GM12878 (cell line): Measurements from ENCODE around the gene PRCP.
"Not testable (repeated sequence)": the region's sequence is repeated elsewhere in the genome, so short reads cannot be mapped to it uniquely, and the experiment has no call there.

Experiments
- ASH2L ChIP-seq: fragments of 300-600, 200-600 bp; sonication (generic); IDR thresholded peaks from 2 replicates; pipeline ENCODE4 v1.6.1; 2017; ENCODE audit warnings: low read depth, mild to moderate bottlenecking, borderline replicate concordance
- EP300 ChIP-seq, 2 experiments: fragments of 150-350 bp in 1 of 2; IDR thresholded peaks; 2 replicates each; pipeline ENCODE4 v1.6.1; 2011 to 2012; ENCODE audit warnings: low read depth in 2 of 2, low read length in 2 of 2, borderline replicate concordance in 1 of 2, improper control_type of control experiment in 1 of 2, inconsistent platforms in 1 of 2; ENCODE audit not compliant: control insufficient read depth in 1 of 2
- NR2C2 ChIP-seq: IDR thresholded peaks from 2 replicates; pipeline ENCODE4 v1.6.1; 2011; ENCODE audit warnings: borderline replicate concordance, low read depth; ENCODE audit not compliant: control insufficient read depth, insufficient read length
- POLR2A ChIP-seq: IDR thresholded peaks from 2 replicates; pipeline ENCODE4 v1.6.1; 2011; ENCODE audit warnings: low read depth, mild to moderate bottlenecking, low read length
- POLR2AphosphoS2 ChIP-seq: IDR thresholded peaks from 2 replicates; pipeline ENCODE4 v1.6.1; 2011; ENCODE audit warnings: low read depth, mild to moderate bottlenecking, low read length, improper control_type of control experiment, moderate library complexity
- POLR2AphosphoS5 ChIP-seq: IDR thresholded peaks from 2 replicates; pipeline ENCODE4 v1.6.1; 2011; ENCODE audit warnings: mild to moderate bottlenecking, low read length, inconsistent platforms
- TCF7 ChIP-seq: IDR thresholded peaks from 2 replicates; pipeline ENCODE4 v1.6.1; 2014; ENCODE audit warnings: antibody characterized with exemption, borderline replicate concordance
- ZNF274 ChIP-seq: IDR thresholded peaks from one replicate; pipeline ENCODE4 v1.8.0; 2011; ENCODE audit not compliant: insufficient read length, insufficient read depth
- TF ChIP-seq, protein P1 (sequence below), 3 experiments: IDR thresholded peaks in 2 of 3; conservative IDR thresholded peaks in 1 of 3; 2 replicates each; pipeline ENCODE4 v1.5.1; 2011; ENCODE audit warnings: low read depth in 3 of 3, low read length in 3 of 3, mild to moderate bottlenecking in 3 of 3, control low read depth in 2 of 3, moderate library complexity in 2 of 3, inconsistent platforms in 1 of 3, mixed read lengths in 1 of 3; ENCODE audit not compliant: control insufficient read depth in 2 of 3, insufficient read depth in 1 of 3; ENCODE audit errors: extremely low read depth in 1 of 3
- TF ChIP-seq, protein P2 (sequence below): IDR thresholded peaks from 2 replicates; pipeline ENCODE4 v1.6.1; 2011; ENCODE audit warnings: low read depth, mild to moderate bottlenecking, low read length, moderate library complexity, borderline replicate concordance; ENCODE audit errors: extremely low read depth

DNA sequence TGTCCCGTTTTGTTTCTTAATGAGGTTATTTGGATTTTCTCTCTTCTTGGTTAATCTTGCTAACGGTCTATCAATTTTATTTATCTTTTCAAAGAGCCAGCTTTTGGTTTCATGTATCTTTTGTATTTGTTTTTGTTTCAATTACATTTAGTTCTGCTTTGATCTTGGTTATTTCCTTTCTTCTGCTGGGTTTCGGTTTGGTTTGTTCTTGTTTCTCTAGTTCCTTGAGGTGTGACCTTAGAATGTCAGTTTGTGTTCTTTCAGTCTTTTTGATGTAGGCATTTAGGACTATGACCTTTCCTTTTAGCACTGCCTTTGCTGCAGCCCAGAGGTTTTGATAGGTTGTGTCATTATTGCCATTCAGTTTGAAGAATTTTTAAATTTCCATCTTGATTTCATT lies 20.0 kb upstream of the PRCP start:
- TF ChIP-seq POLR2A; ZNF274; NR2C2; POLR2AphosphoS2; POLR2AphosphoS5; EP300 (IDR thresholded peaks at IDR 0.05; ENCODE audit: borderline replicate concordance in 1 of 2, control insufficient read depth in 1 of 2, low read depth in 2 of 2, low read length in 2 of 2): not testable (repeated sequence)
- TF ChIP-seq, protein P1, sequence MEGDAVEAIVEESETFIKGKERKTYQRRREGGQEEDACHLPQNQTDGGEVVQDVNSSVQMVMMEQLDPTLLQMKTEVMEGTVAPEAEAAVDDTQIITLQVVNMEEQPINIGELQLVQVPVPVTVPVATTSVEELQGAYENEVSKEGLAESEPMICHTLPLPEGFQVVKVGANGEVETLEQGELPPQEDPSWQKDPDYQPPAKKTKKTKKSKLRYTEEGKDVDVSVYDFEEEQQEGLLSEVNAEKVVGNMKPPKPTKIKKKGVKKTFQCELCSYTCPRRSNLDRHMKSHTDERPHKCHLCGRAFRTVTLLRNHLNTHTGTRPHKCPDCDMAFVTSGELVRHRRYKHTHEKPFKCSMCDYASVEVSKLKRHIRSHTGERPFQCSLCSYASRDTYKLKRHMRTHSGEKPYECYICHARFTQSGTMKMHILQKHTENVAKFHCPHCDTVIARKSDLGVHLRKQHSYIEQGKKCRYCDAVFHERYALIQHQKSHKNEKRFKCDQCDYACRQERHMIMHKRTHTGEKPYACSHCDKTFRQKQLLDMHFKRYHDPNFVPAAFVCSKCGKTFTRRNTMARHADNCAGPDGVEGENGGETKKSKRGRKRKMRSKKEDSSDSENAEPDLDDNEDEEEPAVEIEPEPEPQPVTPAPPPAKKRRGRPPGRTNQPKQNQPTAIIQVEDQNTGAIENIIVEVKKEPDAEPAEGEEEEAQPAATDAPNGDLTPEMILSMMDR (IDR thresholded peaks at IDR 0.05 in 2 of 3, conservative IDR thresholded peaks at IDR 0.05 in 1 of 3; ENCODE audit: control insufficient read depth in 2 of 3, extremely low read depth in 1 of 3, insufficient read depth in 1 of 3, low read depth in 3 of 3, low read length in 3 of 3), result not testable (repeated sequence)
- TF ChIP-seq TCF7 (peak; percentile 90), ASH2L (0 out of 2 replicates have a peak, but pooled peaks have one; percentile 48)
- TF ChIP-seq, protein P2, sequence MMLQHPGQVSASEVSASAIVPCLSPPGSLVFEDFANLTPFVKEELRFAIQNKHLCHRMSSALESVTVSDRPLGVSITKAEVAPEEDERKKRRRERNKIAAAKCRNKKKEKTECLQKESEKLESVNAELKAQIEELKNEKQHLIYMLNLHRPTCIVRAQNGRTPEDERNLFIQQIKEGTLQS, result not testable (repeated sequence)
